RWPE1 (cell line): ENCODE measurements around the gene MRPL41.
"Not testable (repeated sequence)": the region's sequence is repeated elsewhere in the genome, so short reads cannot be mapped to it uniquely, and the experiment has no call there.

ENCODE experiments used
- CTCF ChIA-PET: fragments of 350-600 bp; sonication (Branson Sonifier 250); formaldehyde crosslinking; extraction: SDS; loops from one replicate; lab custom pipeline; 2021; lab: Yijun Ruan, JAX
- POLR2A ChIA-PET: fragments of 400-600 bp; formaldehyde crosslinking; extraction: SDS; loops from one replicate; lab custom pipeline; 2020; ENCODE audit warnings: antibody characterized with exemption; ENCODE audit not compliant: low non-redundant PET; lab: Yijun Ruan, JAX
- DNase-seq: peaks from one replicate; pipeline ENCODE4 v3.0.0; 2012; ENCODE audit warnings: low spot score
- H3K27ac ChIP-seq: fragments of 450-650 bp; 2 replicates; pipeline ENCODE4 v1.5.1; 2017
- CTCF ChIP-seq: fragments of 450-650 bp; conservative IDR thresholded peaks from 2 replicates; pipeline ENCODE4 v1.5.1; 2017; ENCODE audit warnings: low read depth, mild to moderate bottlenecking

Gene MRPL41

GRCh38 chr9:137543237-137543963 is 8.3 kb upstream of the MRPL41 start:
- TF ChIP-seq CTCF: no peak
- no peak for DNase-seq
- H3K27ac ChIP-seq: no peak overlapping the region
- ChIA-PET POLR2A (no interaction called here), CTCF (no interaction called here)

- TF ChIP-seq CTCF: no peak
- no peak overlapping the region for H3K27ac ChIP-seq
- no peak for DNase-seq
- ChIA-PET CTCF (no interaction called here), POLR2A (no interaction called here)
Measured at GRCh38 chr9:137544176-137544760, 7.4 kb upstream of the MRPL41 start.

DNA sequence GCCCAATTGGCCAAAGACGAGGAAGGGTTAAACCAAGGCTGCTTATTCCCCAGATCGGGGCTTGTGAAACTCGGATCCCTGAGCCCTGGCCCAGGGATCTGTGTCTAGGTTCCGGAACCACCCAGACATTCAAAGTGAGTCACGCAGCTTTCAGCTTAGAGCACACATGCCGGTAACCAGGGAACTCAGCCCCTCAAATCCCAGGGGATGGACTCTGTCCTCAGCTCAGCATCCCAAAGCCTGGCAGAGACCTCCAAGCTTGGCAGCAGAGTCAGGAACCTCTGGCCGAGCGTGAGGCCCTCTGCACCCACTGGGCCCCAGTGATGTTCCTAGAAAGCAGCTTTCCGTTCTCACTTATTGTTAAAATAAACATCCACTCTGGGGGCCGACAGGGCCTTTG is 6.6 kb upstream of the MRPL41 start:
- CTCF ChIA-PET: no interaction called here

GRCh38 chr9:137547687-137548543 is 3.8 kb upstream of the MRPL41 start:
- TF ChIP-seq CTCF: no peak
- POLR2A ChIA-PET: no interaction called here
- no peak for DNase-seq
- CTCF ChIA-PET: no interaction called here
- peak overlapping the region; percentile 87 for H3K27ac ChIP-seq

More for the DNA sequence above, 6.6 kb upstream of the MRPL41 start:
- TF ChIP-seq CTCF: no peak
- no peak overlapping the region for H3K27ac ChIP-seq
- POLR2A ChIA-PET: interaction anchor here (0.6 kb wide), 1 partner anchor 674 kb away, joined by 5 read pairs; no protein-coding TSS in a partner anchor
- no peak for DNase-seq

DNA sequence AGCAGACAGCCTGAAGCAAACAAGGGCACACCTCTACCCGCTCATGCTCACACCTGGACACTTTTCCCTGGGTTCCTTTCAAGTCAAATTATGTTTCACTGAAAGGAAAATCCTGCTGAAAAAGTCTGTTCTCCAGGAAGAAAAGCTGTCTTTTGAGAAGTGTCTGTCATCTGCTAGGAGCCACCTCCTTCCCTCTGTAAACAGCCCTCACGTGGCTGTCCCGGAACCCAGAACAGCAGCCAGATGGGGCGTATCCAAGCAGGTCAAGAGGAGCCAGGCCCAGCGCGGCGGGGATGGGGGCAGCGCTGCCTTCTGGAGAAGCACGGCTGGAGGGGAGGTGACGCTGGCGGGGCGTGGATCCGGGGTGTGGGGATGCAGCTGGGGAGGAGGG is 1.5 kb upstream of the MRPL41 start, which contains the start of gene PNPLA7:
Gene PNPLA7 (minus strand): TSS at position 172 of the 391 bp plus-strand sequence. CDS start 205 bp downstream, outside the sequence.
- ChIA-PET CTCF (interaction anchor here (0.6 to 1.0 kb wide), 3 partner anchors 15 to 105 kb away, joined by 3 to 5 read pairs (median 5); partner anchors contain the start of gene DPH7), POLR2A (interaction anchor here (0.6 to 0.7 kb wide), 2 partner anchors 29 to 102 kb away, joined by 3 read pairs; no protein-coding TSS in a partner anchor)
- no peak for TF ChIP-seq CTCF
- peak within 1 kb of the TSS; percentile 90 for H3K27ac ChIP-seq
- DNase-seq: peak; percentile 88

- DNase-seq, POLR2A ChIA-PET: not testable (repeated sequence)
- H3K27ac ChIP-seq: peak overlapping the region; percentile 90
- CTCF ChIA-PET: interaction anchor here (0.9 to 1.0 kb wide), 2 partner anchors 16 to 28 kb away, joined by 5 read pairs; partner anchors contain the start of gene DPH7
Measured at GRCh38 chr9:137550958-137551263, 768 bp upstream of the MRPL41 start.
